Activated CD4-positive, alpha-beta T cell treated with anti-CD3 and anti-CD28 coated beads, Interleukin-2, Interleukin-6, amounts not matched to agents 100 ng/mL and 50 ng/mL, durations not matched to agents 16 hours and 8 hours (primary cell): ENCODE results near the gene PRDM1.
"Not testable (repeated sequence)": the region's sequence is repeated elsewhere in the genome, so short reads cannot be mapped to it uniquely, and the experiment has no call there.

Experiments
- DNase-seq: peaks from one replicate; pipeline ENCODE4 v3.0.0-alpha.2; 2020

The PRDM1 gene

GRCh38 chr6:106142876-106143431 lies 56.8 kb downstream of the PRDM1 start:
- no peak for DNase-seq

DNA sequence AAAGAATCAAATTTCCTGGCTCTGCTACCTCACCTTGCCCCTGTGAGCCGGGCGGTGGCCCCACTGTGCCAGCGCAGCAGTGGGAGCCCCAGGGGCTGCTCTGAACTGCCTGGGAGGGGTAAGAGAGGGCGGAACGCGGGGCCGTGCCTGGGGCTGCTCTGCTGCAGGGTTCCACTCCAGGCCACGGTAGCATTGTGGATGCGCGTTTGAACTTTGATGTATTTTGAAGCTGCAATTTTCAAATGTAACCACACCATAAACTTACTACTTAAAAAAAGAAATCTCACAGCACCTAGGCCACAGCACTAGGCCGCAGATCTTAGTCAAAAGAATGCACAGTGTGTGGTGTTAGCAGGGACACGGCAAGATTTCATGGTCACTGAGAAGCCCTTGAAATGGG lies 57.5 kb downstream of the PRDM1 start:
- DNase-seq: no peak

GRCh38 chr6:106145144-106145543 lies 59.0 kb downstream of the PRDM1 start:
- DNase-seq: no peak

DNA sequence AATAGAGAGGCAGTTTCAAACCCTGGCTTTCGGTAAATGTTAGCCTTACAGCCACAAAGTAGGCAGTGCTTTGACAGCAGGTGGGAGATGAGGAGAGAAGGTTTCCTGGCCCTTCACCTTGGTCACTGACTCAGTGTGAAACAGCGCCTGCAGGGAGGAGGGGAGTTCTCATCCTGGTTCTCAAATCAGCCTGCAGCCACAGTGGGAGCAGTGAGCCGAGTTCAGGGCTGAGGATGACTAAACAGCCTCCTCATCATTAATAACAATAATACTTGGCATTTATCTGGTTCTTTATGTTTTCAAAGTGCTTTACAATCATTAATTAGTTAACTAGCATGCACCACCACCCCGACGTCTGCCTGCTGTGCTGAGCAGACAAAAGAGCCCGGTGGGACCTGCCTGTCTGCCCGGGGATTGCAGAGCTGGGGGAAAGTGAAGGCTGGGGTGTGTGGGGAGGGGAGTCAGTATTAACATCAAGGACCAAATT lies 59.6 kb downstream of the PRDM1 start:
- DNase-seq: peak; percentile 81

GRCh38 chr6:106146852-106147351 lies 60.8 kb downstream of the PRDM1 start:
- DNase-seq: no peak

DNA sequence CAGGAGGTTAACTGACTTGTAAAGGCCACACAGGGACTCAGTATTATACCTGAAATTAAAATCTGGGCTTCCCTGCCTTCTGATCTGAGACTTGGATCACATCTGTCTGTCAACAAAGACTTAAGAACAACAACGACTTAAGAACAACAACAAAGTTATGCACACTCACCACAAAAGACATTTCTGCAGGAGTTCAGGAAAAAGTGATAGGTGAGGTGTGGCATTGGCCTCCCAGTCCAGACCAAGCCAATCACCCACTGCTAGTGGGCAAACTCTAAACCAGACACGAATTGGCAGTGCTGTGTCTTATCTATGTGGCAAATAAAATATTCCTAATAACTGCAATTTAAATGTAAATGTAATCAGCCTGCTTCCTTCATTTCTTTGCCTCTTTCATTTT lies 61.3 kb downstream of the PRDM1 start:
- no peak for DNase-seq

DNA sequence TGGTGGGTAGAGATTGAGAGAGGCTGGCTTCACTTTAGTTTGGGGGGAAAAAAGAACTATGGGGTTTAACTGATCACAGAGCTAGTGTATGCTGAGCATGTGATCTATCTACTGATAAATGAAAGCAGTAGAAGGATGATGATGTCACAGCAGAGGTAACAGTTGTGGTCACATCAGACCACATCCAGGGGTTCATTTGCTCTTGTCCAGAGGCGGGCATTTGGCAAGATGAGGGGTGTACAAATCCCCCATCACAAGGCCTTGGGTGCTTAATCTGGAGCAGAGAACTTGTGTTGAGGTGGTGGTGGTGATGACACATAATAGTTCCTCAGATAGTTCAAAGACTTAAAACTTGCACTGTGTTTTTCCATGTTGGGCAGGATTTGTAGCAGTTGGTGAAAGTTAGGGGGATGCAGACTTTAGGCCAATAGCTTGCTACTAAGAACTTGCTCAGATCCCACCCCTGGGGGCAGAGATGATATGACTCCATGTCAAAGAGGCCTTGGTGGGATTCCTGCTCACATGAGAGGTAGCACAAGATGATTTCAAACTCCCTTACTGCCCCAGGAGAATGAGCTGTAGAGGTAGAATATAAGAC lies 63.4 kb downstream of the PRDM1 start:
- DNase-seq: peak; percentile 52

GRCh38 chr6:106152476-106152875 lies 66.3 kb downstream of the PRDM1 start:
- DNase-seq: not testable (repeated sequence)

DNA sequence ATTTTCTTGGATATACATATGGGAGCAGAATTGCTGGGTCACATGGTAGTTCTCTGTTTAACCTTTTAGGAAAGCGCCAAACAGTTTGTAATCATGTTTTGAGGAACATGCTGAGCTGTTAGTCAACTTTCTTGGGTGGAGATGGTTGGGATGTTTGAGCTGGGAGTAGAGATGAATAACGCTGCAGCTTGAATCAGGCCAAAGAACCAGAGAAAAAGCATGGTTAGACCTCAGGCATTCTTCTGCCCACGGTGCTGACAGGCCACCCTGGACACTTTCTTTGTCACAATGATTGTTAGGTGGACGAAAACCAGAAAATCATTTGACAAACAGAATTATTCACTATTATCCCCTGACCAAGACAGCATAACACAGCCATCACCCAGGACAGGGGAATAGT lies 66.8 kb downstream of the PRDM1 start:
- DNase-seq: no peak

DNA sequence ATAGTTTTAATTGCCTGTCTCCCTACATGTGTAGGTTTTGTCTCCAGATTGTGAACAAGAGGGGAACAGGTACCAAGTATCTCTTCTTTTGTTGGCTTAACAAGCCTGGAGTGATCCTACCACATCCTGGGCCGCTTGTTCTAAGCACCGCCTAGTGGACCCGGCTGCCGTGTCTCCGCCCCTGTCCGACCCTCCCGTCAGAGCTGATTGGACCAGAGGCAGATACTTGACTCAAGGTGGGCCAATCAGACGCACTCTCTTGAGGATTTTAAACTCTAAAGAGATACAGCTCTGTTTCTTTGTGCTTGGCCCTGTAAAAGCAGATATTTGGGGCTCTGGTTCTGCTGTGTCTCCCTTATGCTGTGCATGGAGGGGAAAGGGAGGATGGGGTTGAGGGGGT lies 68.2 kb downstream of the PRDM1 start:
- DNase-seq: no peak

- no peak for DNase-seq
Observed at GRCh38 chr6:106155219-106155830, 69.2 kb downstream of the PRDM1 start.

GRCh38 chr6:106156413-106156812 lies 70.3 kb downstream of the PRDM1 start:
- DNase-seq: no peak

DNA sequence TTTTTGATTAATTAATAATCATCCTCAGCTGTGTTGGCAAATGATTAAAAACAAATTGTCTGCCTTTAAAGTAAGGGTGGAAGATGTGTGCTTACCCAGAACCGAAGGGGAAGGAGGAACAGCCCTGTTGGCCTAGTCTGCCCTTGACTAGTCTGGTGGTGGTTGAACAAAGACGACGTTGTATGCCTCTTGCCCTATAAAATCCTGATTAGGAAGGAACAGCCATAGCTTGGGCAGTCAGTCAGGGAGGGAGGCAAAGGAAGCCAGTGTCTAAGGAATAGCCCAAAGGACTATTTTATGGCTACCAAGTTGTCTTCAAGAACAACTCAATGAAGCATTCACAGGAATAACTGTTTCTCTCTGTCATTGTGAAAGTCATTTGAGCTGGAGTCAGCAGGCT lies 70.7 kb downstream of the PRDM1 start:
- DNase-seq: no peak

DNA sequence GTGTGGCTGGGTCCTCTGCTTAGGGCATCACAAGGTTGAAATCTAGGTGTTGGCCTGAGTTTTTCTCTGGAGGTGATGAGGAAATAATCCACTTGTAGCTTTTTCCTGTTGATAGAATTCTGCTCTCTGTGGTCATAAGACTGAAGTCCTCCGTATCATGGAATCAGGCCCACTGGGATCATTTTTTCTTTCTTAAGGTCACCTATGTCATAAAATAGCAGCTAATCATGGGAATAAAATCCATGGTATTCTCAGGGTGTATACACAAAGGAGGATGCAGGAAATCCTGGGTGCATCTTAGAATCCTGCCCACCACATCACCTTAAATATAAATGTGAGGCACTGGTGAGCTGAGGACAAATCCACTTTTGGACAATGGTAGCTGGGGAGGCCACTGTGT lies 72.7 kb downstream of the PRDM1 start:
- DNase-seq: no peak
